ENCODE results near the gene DLG1.
A peak's percentile ranks its signal among the peaks of the same experiment; 100 is the strongest.

Gene DLG1

GRCh38 chr3:197030379-197031314 is 267.8 kb downstream of the DLG1 start:
- no peak for DNase-seq (ENCODE audit: low read depth in 2 of 2)

DNA sequence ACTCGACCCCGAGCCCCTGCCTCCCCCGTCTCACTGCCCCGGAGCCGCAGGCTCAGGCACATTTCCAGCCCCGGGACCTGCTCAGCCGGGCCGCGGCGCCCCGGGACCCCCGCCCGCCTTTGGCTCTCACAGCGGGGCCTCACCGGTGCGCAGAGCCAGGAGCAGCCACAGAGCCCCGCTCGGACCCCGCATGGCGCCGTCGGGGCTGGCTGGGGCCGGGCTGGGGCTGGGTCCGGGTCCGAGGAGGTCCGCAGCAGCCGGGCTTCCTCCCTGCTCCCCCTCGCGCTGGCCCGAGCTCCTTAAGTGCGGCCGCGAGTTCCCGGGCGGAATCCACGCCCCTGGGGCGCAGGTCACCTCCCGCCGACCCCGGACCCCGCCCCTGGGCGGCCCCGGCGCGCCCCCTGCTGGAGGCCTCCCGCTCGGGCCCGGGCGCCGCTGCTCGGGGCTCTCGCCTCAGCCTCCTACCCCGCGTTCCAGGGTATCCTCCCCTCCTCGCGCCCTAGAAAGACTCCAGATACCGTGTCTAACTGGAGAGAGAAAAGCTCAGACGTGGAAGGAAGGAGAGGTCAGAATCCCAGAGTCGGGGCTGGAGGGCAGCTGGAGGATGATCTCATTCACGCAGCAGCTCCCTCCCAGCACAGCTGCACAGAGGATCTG is 268.8 kb downstream of the DLG1 start, which contains the start of gene MELTF:
TSS of gene MELTF (minus strand) at position 307 of the 657 bp plus-strand sequence. CDS start at position 192, 115 bp downstream.
- peak; percentile 17 to 59 for DNase-seq (ENCODE audit: low read depth in 2 of 2)

DNA sequence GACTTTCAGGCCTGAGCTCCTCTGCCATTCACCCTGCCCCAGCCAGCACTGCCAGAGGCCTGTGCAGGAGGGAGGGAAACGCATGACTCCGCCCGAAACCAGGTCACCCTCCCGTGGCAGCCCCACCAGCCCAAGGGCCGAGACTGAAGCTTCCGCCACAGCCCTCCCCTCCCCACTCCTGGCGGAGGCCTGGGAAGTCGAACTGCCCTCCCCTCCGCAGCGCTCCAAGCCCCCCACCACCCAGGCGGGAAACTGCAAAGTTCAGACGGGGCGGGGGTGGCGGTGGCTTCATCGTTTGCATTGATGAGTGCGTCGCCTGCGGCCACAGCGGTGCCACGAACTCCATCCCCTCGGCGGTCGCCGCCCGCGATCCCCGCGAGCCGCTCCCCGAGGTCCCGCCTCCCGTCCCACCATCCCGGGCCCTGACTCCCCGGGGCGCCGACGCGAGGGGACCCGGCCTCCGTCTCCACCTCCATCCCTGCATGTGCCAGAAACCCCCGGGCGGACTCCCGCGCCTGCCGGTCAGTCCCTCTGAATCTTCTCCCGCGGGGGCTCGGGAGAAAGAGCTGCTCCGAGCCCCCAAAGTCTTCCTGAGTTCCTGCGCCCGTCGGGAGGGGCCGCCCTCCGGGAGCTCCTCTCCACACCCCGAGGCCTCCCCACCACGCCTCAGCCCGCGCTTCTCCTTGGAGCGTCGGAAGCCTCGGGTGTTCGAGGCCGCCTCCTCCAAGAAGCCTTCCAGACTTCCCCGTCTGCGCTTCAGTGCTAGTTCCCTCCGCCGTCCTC is 269.5 kb downstream of the DLG1 start:
- DNase-seq (ENCODE audit: low read depth in 2 of 2) = no peak

GRCh38 chr3:197027896-197028727 is 270.3 kb downstream of the DLG1 start:
- no peak for DNase-seq (ENCODE audit: low read depth in 2 of 2)

- DNase-seq (ENCODE audit: low read depth in 2 of 2) = no peak
Measured at GRCh38 chr3:197027151-197027895, 271.1 kb downstream of the DLG1 start.

DNA sequence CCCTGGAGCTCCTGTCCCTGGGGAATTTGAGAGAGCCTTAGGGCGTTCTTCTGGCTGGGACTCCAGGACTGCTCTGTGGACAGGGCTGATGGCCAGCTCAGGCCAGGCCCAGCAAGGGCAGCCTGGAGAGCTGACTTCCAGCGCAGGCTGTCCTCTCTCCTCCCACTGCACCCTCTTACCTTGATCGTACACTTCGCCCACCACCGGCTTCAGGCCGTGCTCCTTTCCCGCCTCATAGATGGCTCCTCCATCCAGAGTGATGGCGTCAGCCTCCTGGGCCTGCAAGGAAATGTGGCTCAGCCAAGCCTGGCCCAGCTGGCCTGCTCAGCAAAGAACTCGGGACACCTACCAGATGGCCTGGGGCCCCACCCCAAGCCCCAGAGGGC is 271.9 kb downstream of the DLG1 start:
- DNase-seq (ENCODE audit: low read depth in 2 of 2) = no peak

DNA sequence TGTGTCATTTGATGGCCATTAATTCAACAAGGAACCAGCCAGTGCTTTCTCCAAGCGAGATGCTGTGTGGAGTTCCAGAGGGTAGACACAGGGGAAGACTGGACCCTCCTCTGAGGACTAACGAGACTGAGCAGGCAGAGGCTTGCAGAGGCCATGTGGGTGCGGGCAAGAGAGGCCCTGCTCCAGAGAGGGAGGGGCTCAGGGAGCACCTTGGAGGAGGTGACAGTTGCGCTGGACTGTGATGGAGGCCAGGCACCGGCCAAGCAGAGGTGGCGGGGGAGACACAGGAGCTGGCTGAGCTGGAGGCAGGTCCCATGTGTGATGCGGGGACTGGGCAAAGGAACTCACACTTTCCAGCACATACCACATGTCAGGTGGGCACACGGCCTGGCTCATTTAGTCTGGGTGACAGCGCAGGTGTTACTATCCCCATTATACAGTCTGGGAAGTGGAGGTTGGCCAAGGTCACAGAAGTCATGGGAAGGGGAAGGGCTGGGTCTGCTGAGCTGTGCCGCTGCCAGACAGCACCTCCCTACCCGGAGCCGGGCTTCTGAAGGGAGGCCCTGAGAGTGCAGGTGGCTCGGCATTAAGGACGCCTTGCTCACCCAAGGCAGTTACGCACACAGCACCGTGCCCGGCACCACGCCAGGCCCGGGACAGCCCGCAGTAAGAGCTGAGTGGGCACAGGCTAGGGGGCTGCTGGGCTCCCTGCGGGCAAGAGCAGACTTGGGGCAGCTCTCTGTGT is 272.5 kb downstream of the DLG1 start:
- no peak for DNase-seq (ENCODE audit: low read depth in 2 of 2)

DNA sequence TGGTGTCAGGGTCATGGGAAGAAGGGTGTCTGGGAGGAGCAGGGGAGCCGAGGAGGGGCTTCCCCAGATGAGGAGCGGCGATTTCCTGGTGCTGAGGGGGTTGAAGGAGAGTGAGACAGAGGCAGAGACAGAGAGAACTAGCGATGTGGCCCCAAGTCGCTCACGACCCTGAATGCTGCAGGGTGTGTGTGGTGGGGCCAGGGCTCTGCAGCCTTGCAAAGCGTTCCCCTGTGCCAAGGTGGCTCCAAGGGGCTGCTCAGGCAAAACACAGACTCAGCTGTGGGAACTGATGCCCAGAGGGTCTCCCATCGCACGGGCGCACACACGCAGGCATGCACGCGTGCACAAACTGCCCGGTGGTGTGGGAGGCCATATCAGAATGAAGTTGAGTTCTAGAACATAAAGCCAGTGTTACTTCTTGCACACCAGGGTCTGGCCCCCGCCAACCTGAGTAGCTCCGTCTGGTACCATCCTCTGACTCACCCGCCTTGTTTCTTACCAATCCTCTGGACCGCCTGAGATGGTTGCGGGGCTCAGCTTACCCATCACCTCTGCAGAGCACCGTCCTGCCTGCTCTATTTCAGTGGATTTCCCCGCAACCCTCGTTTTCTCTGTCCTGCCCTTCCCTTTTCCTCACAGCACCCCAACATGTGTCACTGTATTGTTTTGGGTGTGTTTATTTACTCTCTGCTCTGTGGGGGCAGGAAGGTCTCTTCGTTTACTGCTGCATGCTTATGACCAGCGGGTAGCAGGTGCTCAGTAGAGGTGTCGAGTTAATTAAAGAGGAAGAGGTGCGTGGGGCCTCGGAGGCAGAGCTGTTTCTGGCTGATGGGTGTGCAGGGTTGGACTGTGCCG is 273.3 kb downstream of the DLG1 start:
- DNase-seq (ENCODE audit: low read depth in 2 of 2) = no peak

- no peak for DNase-seq (ENCODE audit: low read depth in 2 of 2)
Measured at GRCh38 chr3:197023998-197024651, 274.3 kb downstream of the DLG1 start.

DNA sequence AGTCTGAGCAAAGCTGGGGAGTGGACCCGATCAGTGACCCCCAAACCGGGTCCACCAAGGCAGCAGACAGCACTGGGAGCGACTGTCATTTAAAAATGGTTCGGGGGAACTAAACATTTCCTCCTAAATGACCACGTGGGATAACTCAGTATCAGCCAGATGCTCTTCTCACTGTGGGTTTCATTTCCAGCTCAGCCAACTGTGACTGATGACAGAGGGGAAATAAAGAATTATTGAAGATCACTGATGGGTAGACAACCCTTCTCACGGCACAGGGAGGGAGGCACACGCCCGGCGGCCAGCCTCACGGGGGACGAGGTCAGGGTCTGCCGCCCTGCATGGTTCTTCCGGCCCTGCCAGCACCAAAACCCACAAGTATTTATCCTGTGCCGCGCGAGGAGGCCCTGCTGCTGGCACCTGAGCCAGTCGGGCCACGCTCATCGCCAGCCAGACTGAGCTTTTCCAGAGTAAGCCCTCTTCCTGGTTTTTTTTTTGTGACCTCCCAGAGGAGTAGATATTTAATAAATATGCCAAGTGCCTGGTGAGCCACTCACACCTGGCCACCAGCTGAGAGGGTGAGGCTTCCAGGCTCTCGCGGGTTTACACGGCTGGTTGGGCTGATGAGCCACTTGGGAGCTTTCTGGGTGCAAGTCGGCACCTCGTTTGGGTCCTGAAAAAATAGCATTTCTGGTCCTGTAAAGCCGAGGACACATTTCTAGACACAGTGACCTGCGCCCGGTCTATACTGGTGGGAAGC is 275.0 kb downstream of the DLG1 start:
- no peak for DNase-seq (ENCODE audit: low read depth in 2 of 2)

DNA sequence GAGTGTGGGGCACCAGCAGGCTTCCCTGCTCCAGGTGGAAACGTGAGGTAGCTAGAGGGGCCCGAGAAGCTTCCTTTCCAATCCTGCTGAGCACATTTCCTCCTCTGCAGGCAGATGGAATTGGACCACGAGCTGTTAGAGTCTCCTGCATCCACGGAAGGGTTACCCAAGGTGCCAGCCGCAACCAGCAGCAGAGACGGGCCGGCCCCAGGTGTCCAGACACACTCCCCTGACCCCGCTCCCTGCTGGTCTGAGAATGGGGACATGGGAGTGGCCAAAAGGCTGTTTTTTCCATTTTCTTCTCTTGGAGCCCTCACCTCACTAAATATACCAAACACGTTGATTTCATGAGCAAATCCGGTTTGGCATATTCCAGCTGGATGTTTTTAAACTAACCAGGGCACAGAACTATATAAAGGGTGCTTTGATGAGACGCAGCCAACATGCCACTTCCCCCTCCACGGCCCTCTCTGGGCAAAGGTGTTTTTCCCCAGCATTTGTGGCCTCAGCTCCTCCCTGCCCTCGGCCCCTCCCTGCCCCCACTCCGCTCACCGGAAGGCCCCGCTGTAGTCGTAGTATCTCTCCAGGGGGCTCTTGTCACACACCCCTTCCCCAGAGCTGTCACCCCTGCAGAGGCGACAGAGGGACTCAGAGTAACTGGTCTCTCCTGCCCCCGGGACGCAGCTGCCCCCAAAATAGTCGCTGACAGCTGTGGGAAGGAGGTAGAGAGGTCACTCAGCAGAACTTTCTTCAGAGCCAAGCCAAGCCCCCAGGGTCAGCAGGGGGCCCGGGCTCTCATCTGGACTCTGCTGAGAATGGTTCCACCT is 275.8 kb downstream of the DLG1 start:
- DNase-seq (ENCODE audit: low read depth in 2 of 2) = no peak

GRCh38 chr3:197021729-197022404 is 276.5 kb downstream of the DLG1 start:
- DNase-seq (ENCODE audit: low read depth in 2 of 2) = no peak

DNA sequence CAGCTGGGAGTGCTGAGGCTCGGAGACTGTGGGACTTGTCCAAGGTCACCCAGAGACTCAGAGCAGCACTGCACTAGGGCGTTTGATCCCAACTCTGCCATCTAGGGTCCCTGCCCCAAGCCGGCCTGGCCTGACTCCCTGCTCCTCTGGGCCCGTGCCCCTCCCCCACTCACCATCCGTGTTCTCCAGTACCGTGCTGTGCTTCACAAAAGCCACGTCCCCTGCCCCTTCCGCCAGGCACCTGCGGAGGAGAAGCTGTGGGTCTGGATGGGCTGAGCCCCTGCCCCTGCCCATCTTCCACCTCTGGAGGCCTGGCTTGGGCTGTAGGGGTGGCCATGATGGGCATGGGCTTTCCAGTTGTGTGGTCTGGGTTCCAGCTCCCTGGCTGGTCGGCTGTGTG is 277.2 kb downstream of the DLG1 start:
- DNase-seq (ENCODE audit: low read depth in 2 of 2) = no peak

- DNase-seq (ENCODE audit: low read depth in 2 of 2) = no peak
Measured at GRCh38 chr3:197019535-197019934, 278.9 kb downstream of the DLG1 start.

DNA sequence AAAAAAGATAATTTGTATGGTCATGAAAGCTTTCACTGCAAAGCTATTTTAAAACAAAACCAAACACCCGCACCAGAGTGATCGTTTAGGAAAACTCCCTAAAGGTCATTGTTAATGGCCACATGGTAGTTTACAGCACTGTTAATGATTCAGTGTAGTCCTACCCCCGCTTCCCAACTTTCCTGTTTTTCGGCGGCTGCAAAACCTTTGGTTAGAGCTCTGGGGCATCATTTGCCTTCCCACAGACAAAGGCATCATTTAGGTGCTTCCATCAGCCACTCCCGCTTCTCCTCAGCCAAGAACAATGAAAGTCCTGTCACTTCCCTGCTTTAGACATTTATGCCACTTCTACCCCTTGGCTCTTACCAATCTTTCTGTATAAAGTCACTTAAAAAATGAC is 279.4 kb downstream of the DLG1 start:
- DNase-seq (ENCODE audit: low read depth in 2 of 2) = no peak

DNA sequence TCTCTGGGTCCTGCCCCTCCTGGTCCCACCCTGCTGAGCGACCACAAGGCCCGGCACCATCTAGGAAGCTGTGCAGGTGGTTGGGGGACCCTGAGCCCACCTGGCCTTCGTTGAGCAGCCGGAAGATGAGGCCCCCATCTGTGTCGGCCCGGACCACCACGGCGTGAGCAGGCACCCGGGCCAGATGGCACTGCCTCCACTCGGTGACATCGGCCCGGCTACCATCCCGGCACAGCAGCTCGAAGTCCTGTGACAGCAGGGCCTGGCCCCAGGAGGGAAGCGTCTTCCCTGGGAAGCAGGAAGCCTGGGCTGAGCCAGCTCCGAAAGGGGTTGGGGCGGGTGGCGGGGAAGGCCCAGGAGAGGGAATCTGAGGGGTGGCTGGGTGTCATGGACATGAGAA is 281.4 kb downstream of the DLG1 start:
- DNase-seq (ENCODE audit: low read depth in 2 of 2) = no peak
